Measurements from ENCODE around the gene NUDC. TPM values are rescaled to one million over a fixed set of nuclear protein-coding genes. Genes with fewer than 3 reads are reported as not detected.

Gene NUDC
- polyA plus RNA-seq, 1 experiment, result 54.1 TPM

DNA sequence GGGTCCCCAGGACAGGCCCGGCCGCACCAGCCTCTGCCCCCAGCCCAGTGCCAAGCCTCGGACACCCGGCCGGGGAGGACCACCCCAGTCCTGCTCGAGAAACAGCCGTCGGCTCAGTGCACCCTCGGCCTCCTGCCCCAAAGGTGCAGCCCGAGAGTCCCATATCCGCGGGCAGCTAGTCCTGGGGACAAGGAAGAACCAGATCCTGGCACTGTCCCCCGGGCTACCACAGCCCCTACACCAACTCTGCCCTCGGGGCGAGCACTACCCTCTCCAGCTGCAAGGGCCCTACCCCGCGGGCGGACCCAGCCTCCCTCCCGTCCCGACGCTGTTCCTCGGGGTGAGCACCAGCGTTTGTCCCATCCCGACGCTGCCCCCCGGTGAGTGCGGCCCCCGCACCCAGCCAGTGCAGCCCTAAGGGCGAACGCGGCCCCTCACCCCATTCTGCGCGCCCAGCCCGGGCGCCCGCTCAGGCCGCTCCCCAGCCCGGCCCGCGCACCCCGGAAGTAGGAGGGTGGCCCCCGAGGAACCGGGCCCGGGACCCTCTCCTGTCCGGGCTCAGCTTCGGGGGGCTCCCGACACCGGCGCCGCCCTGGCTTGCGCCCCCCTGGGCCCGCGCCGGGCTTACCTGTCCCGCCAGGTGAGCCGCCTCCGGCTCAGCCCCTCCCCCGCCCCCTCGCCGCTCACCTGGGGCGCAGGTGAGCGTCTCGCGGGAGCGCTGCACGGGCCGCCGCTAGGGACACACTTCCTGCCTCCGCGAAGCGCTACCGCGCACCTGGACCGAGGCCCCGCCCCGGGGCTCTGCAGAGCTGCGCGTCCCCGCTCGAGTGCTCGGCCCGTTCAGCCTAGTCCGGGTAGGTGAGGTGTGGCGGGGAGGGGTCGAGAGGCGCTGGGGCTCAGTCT lies 38.4 kb downstream of the NUDC start, which contains the start of gene KDF1:
TSS of gene KDF1 (minus strand) at position 747 of the 903 bp plus-strand sequence. CDS start 8,088 bp downstream, outside the sequence.
- Histone ChIP-seq H3K27ac (ENCODE audit: low read depth, low read length) (no peak within 1 kb of the TSS), H3K27me3 (ENCODE audit: control insufficient read depth, insufficient read depth, low read length) (peaks cover 13% of the 10 kb centered on the region), H3K4me3 (ENCODE audit: low read depth, low read length) (peak within 1 kb of the TSS; percentile 35; the same call in 1 of the 2 replicates), H3K9me3 (ENCODE audit: control insufficient read depth, insufficient read depth, low read length) (peaks cover 5% of the 10 kb centered on the region)
- no peak for DNase-seq (ENCODE audit: low read depth, low spot score)
- ChIA-PET POLR2A (no interaction called here), CTCF (interaction anchor here (2.4 kb wide), 1 partner anchor 38 kb away, joined by 11 read pairs; no protein-coding TSS in a partner anchor)
- TF ChIP-seq, protein P1, sequence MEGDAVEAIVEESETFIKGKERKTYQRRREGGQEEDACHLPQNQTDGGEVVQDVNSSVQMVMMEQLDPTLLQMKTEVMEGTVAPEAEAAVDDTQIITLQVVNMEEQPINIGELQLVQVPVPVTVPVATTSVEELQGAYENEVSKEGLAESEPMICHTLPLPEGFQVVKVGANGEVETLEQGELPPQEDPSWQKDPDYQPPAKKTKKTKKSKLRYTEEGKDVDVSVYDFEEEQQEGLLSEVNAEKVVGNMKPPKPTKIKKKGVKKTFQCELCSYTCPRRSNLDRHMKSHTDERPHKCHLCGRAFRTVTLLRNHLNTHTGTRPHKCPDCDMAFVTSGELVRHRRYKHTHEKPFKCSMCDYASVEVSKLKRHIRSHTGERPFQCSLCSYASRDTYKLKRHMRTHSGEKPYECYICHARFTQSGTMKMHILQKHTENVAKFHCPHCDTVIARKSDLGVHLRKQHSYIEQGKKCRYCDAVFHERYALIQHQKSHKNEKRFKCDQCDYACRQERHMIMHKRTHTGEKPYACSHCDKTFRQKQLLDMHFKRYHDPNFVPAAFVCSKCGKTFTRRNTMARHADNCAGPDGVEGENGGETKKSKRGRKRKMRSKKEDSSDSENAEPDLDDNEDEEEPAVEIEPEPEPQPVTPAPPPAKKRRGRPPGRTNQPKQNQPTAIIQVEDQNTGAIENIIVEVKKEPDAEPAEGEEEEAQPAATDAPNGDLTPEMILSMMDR (IDR thresholded peaks at IDR 0.05; ENCODE audit: low read depth, low read length), result no peak

- TF ChIP-seq, protein P1 (IDR thresholded peaks at IDR 0.05; ENCODE audit: low read depth, low read length), result no peak
- Histone ChIP-seq H3K9me3 (ENCODE audit: control insufficient read depth, insufficient read depth, low read length) (peaks cover 5% of the 10 kb centered on the region), H3K4me3 (ENCODE audit: low read depth, low read length) (no peak overlapping the region), H3K27ac (ENCODE audit: low read depth, low read length) (no peak overlapping the region), H3K27me3 (ENCODE audit: control insufficient read depth, insufficient read depth, low read length) (peaks cover 13% of the 10 kb centered on the region)
- POLR2A ChIA-PET, result interaction anchor here (1.5 kb wide), 1 partner anchor 52 kb away, joined by 6 read pairs; the partner anchor contains the start of gene TENT5B
- CTCF ChIA-PET, result interaction anchor here (2.4 kb wide), 1 partner anchor 37 kb away, joined by 11 read pairs; no protein-coding TSS in a partner anchor
- no peak for DNase-seq (ENCODE audit: low read depth, low spot score)
Observed at GRCh38 chr1:26960625-26960966, 39.1 kb downstream of the NUDC start.

DNA sequence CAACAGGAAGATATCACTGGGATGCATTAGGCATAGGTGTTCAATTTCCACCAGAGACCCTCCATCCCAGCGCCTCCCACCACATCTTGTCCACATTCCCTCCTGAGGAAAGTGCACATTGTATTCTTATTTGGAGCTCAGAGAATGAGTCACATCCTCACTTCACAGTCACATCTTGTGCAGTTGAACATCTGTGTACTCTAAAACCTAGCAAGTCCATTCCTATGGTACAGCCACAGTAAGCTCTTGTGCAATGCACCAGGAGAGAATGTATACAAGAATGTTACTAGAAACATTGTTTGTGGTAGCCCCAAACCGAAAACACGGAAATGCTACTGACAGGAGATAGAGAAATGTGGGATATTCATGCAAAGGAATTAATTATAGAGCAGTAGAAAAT lies 40.3 kb downstream of the NUDC start:
- peaks cover 13% of the 10 kb centered on the region for H3K27me3 ChIP-seq (ENCODE audit: control insufficient read depth, insufficient read depth, low read length)
- H3K27ac ChIP-seq (ENCODE audit: low read depth, low read length), result peak overlapping the region; percentile 68
- peak; percentile 91 for DNase-seq (ENCODE audit: low read depth, low spot score)
- ChIA-PET CTCF (interaction anchor here (2.4 kb wide), 1 partner anchor 36 kb away, joined by 11 read pairs; no protein-coding TSS in a partner anchor), POLR2A (interaction anchor here (0.5 to 1.6 kb wide), 8 partner anchors 10 to 96 kb away, joined by 3 to 10 read pairs (median 4); partner anchors contain the start of genes GPATCH3, GPN2, NUDC and TENT5B)
- H3K9me3 ChIP-seq (ENCODE audit: control insufficient read depth, insufficient read depth, low read length), result no peaks in the 10 kb centered on the region; the same call in 1 of the 2 replicates
- H3K4me3 ChIP-seq (ENCODE audit: low read depth, low read length), result no peak overlapping the region
- TF ChIP-seq, protein P1 (IDR thresholded peaks at IDR 0.05; ENCODE audit: low read depth, low read length), result no peak

DNA sequence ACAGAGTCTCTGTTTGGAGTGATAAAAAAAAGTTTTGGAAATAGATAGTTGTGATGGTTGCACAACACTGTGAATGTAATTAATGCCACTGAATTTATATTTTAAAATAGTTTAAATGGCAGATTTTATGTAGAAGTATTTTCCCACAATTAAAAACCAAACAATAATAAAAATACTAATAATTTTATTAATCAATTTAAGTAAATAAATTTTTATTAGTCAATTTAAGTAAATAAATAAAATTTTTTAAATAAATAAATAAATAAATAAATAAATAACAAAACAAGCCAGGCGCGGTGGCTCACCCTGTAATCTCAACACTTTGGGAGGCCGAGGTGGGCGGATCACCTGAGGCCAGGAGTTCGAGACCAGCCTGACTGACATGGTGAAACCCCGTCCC lies 43.7 kb downstream of the NUDC start:
- no peak overlapping the region for H3K4me3 ChIP-seq (ENCODE audit: low read depth, low read length)
- TF ChIP-seq, protein P1 (IDR thresholded peaks at IDR 0.05; ENCODE audit: low read depth, low read length), result no peak
- ChIA-PET POLR2A (no interaction called here), CTCF (no interaction called here)
- H3K27ac ChIP-seq (ENCODE audit: low read depth, low read length), result no peak overlapping the region
- H3K27me3 ChIP-seq (ENCODE audit: control insufficient read depth, insufficient read depth, low read length), result no peaks in the 10 kb centered on the region
- no peak for DNase-seq (ENCODE audit: low read depth, low spot score)
- H3K9me3 ChIP-seq (ENCODE audit: control insufficient read depth, insufficient read depth, low read length), result no peaks in the 10 kb centered on the region

DNA sequence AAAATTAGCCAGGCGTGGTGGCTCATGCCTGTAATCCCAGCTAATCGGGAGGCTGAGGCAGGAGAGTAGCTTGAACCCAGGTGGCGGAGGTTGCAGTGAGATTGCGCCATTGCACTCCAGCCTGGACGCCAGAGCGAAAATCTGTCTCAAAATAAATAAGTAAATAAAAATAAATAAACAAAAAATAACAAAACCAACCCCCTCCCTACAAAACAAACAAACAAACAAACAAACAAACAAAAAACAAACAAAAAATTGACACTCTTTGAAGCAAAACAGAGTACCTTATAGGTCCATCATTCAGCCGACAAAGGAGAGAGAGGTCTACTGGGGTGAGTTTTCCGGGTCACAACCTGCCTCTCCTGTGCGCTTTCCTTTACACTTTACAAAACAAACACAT lies 44.1 kb downstream of the NUDC start:
- Histone ChIP-seq H3K27me3 (ENCODE audit: control insufficient read depth, insufficient read depth, low read length) (no peaks in the 10 kb centered on the region), H3K27ac (ENCODE audit: low read depth, low read length) (no peak overlapping the region), H3K9me3 (ENCODE audit: control insufficient read depth, insufficient read depth, low read length) (no peaks in the 10 kb centered on the region), H3K4me3 (ENCODE audit: low read depth, low read length) (no peak overlapping the region)
- no peak for DNase-seq (ENCODE audit: low read depth, low spot score)
- ChIA-PET CTCF (no interaction called here), POLR2A (no interaction called here)
- TF ChIP-seq, protein P1 (IDR thresholded peaks at IDR 0.05; ENCODE audit: low read depth, low read length), result no peak

Data from AG04450 (cell line).